Heart left ventricle (tissue), 13 donors: ENCODE measurements around the gene POLR2J.

Experiments
- CTCF ChIP-seq, 12 donors: fragments of 200-600 bp; sonication (generic) in 4 of 12; IDR thresholded peaks; one replicate each; pipeline versions ENCODE4 v1.5.0 to v1.8.0; 2018 to 2022; ENCODE audit warnings: antibody characterized with exemption in 12 of 12, mild to moderate bottlenecking in 5 of 12
- POLR2A ChIP-seq, 2 donors: fragments of 450-650 bp; IDR thresholded peaks; one replicate each; pipeline ENCODE4 v1.6.1; 2017; ENCODE audit warnings: antibody characterized with exemption in 2 of 2, mild to moderate bottlenecking in 2 of 2, moderate library complexity in 2 of 2
- donor health status: ischemic (EF 13 %, LVEDD 7.1; RV severe dilation, severe dysfunction).
- donor health status: DM: no; HTN: yes; CAD: no.
- donor health status: DM: no; HTN: no; CAD: no.
- donor health status: ischemic (EF 25% LVEDD 6.9; RV normal size, moderate dysfunction).
- donor health status: ischemic (EF 25% LVEDD 5.7; RV mildly dilated, moderate dysfunction).
- donor health status: ischemic (EF 35%, LVEDD 5.7; RV mildly dilated, moderate dysfunction).
- donor health status: nonischemic (EF 11% LVEDD 7.7; RV severe dilation, severe dysfunction).
- donor health status: DM: yes; HTN: yes; CAD: no.
- donor health status: PGD.
- donor health status: ischemic (EF 29% LVEDD 5.4; RV normal size, mild dysfunction).
- donor health status: nonischemic (EF 23%, LVEDD 6.1; RV moderate dilation, normal function).

GRCh38 chr7:102456327-102456726 is 22.4 kb downstream of the POLR2J start:
- TF ChIP-seq CTCF (IDR thresholded peaks at IDR 0.05) (no peak), POLR2A (IDR thresholded peaks at IDR 0.05) (no peak)
